GM12864 (cell line): ENCODE results near the gene RAB40C.

Source experiments
- DNase-seq: peaks from one replicate; pipeline ENCODE4 v3.0.0-alpha.2; 2011; ENCODE audit warnings: low read depth
- H3K4me3 ChIP-seq: 2 replicates; pipeline ENCODE4 v1.5.1; 2011; ENCODE audit warnings: mild to moderate bottlenecking, low read depth, low read length, control low read depth
- CTCF ChIP-seq: IDR thresholded peaks from 2 replicates; pipeline ENCODE4 v1.5.1; 2011; ENCODE audit warnings: low read depth, mild to moderate bottlenecking, moderate library complexity, low read length, control low read depth, inconsistent platforms; ENCODE audit errors: missing control alignments

Gene RAB40C

DNA sequence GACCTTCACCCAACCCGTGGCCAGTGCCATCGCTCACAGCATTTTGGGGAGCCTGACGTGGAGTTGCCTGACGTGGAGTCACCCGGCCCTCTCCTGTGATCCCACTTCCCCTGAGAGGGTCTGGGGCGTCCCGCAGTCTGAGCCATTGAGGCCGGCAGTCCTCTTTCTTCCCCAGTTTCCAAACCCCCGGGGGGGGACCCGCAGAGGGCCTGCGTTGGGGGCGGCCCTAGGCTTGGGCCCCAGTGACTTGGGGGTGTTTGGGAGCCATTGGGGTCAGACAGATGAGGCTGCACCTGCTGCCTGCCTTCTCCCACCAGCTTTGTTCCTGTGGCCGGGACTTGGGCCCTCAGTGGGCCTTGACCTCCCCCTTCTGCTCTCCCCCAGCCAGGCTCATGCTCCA, 79.8 kb downstream of the RAB40C start:
- H3K4me3 ChIP-seq: no peak overlapping the region
- DNase-seq: no peak
- TF ChIP-seq CTCF: no peak

GRCh38 chr16:670485-671352, 80.9 kb downstream of the RAB40C start:
- no peak for TF ChIP-seq CTCF

DNA sequence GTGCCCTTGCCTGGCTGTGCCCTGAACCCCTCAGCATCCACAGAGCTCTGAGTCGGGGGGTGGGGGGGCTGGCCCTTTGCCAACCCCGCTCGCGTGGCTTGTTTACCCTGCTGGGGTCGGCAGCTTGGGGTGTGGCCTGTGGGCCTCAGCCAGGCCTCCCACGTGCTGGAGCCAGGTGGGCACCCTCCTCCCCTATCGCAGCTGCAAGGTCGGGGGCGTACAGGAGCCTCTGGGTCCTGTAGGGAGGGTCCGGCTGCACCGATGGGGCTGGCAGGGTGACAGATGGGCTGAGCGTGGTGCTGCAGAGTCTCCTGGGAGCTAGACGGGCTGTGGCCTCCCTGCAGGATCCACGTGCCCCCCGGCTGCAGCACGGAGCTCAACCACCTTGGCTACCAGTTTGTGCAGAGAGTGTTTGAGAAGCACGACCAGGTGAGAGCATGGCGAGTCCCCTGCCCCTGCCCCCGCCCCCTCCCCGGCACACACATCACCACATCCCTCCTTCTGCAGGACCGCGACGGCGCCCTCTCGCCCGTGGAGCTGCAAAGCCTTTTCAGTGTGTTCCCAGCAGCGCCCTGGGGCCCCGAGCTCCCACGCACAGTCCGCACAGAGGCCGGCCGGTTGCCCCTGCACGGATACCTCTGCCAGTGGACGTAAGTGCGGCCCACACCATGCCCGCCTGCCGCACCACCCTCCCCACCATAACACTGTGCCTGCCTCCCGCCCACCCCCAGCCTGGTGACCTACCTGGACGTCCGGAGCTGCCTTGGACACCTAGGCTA, 81.7 kb downstream of the RAB40C start:
- no peak for TF ChIP-seq CTCF
- H3K4me3 ChIP-seq: no peak overlapping the region
- no peak for DNase-seq

More at GRCh38 chr16:670485-671352, 80.9 kb downstream of the RAB40C start:
- H3K4me3 ChIP-seq: no peak overlapping the region
- no peak for DNase-seq

DNA sequence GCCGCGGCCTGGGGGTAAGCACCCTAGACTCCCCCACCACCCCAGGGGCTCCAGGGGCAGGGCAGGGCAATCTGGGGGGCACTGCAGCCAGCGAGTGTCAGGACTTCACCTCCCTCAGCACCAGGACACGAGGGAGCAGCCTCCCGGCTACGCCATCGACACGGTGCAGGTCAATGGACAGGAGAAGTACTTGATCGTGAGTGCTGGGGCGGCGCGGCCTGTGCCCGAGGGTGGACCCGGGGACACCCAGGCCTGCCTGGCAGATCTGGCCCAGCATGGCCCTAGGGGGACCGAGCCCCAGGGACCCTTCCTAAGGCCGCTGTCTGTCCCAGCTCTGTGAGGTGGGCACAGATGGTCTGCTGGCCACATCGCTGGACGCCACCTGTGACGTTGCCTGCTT, 82.5 kb downstream of the RAB40C start:
- TF ChIP-seq CTCF: no peak
- no peak overlapping the region for H3K4me3 ChIP-seq
- no peak for DNase-seq

GRCh38 chr16:672851-673250, 83.0 kb downstream of the RAB40C start:
- no peak overlapping the region for H3K4me3 ChIP-seq
- TF ChIP-seq CTCF: no peak
- no peak for DNase-seq

GRCh38 chr16:673399-673991, 83.6 kb downstream of the RAB40C start:
- no peak for TF ChIP-seq CTCF
- DNase-seq: no peak
- no peak overlapping the region for H3K4me3 ChIP-seq
